HepG2 (cell line): ENCODE measurements around the gene EIF2B1. TPM values are rescaled to one million over a fixed set of nuclear protein-coding genes. Genes with fewer than 3 reads are reported as not detected.

Source experiments
- CBFB ChIP-seq: sonication (generic); formaldehyde crosslinking; IDR thresholded peaks from 2 replicates; pipeline ENCODE4 v1.4.0; 2020; ENCODE audit warnings: missing genetic modification reagents
- KLF12 ChIP-seq: sonication (generic); formaldehyde crosslinking; IDR thresholded peaks from 2 replicates; pipeline ENCODE4 v1.4.0; 2020; ENCODE audit warnings: missing genetic modification reagents, borderline replicate concordance
- NFKB2 ChIP-seq: sonication (generic); formaldehyde crosslinking; IDR thresholded peaks from 2 replicates; pipeline ENCODE4 v1.4.0; 2020; ENCODE audit warnings: missing genetic modification reagents, borderline replicate concordance
- PITX1 ChIP-seq: sonication (generic); formaldehyde crosslinking; IDR thresholded peaks from 2 replicates; pipeline ENCODE4 v1.5.1; 2020; ENCODE audit warnings: mild to moderate bottlenecking, missing genetic modification reagents
- REPIN1 ChIP-seq: sonication (generic); formaldehyde crosslinking; IDR thresholded peaks from 2 replicates; pipeline ENCODE4 v1.8.0; 2022; ENCODE audit warnings: missing genetic modification reagents, low read depth, mild to moderate bottlenecking, borderline replicate concordance
- SMAD1 ChIP-seq: sonication (generic); formaldehyde crosslinking; IDR thresholded peaks from 2 replicates; pipeline ENCODE4 v1.4.0; 2020; ENCODE audit warnings: missing genetic modification reagents, low read depth, mild to moderate bottlenecking, borderline replicate concordance
- SMAD9 ChIP-seq: sonication (generic); formaldehyde crosslinking; IDR thresholded peaks from 2 replicates; pipeline ENCODE4 v1.5.1; 2020; ENCODE audit warnings: mild to moderate bottlenecking, missing genetic modification reagents
- SNAI1 ChIP-seq: sonication (generic); formaldehyde crosslinking; IDR thresholded peaks from 2 replicates; pipeline ENCODE4 v1.5.0; 2020; ENCODE audit warnings: mild to moderate bottlenecking, missing genetic modification reagents, borderline replicate concordance
- SUZ12 ChIP-seq: fragments of 150-350 bp; IDR thresholded peaks from 2 replicates; pipeline ENCODE4 v1.6.1; 2014; ENCODE audit warnings: low read depth, low read length
- TAF1 ChIP-seq: sonication (generic); formaldehyde crosslinking; IDR thresholded peaks from 2 replicates; pipeline ENCODE4 v1.4.0; 2020; ENCODE audit warnings: missing genetic modification reagents
- TBL1XR1 ChIP-seq: fragments of 150-350 bp; IDR thresholded peaks from 2 replicates; pipeline ENCODE4 v1.6.1; 2014; ENCODE audit warnings: borderline replicate concordance, low read length; ENCODE audit not compliant: partially characterized antibody
- TCF7L2 ChIP-seq: IDR thresholded peaks from 2 replicates; pipeline ENCODE4 v1.6.1; 2011; ENCODE audit warnings: mild to moderate bottlenecking, low read depth, low read length, moderate library complexity
- TOE1 ChIP-seq: sonication (generic); formaldehyde crosslinking; IDR thresholded peaks from 2 replicates; pipeline ENCODE4 v1.4.0; 2020; ENCODE audit warnings: mild to moderate bottlenecking, missing genetic modification reagents
- ZNF230 ChIP-seq: sonication (generic); formaldehyde crosslinking; IDR thresholded peaks from 2 replicates; pipeline ENCODE4 v1.4.0; 2020; ENCODE audit warnings: mild to moderate bottlenecking, missing genetic modification reagents
- ZNF260 ChIP-seq: sonication (generic); formaldehyde crosslinking; IDR thresholded peaks from 2 replicates; pipeline ENCODE4 v1.4.0; 2020; ENCODE audit warnings: missing genetic modification reagents, low read depth, mild to moderate bottlenecking, borderline replicate concordance
- ZNF354B ChIP-seq: sonication (generic); formaldehyde crosslinking; IDR thresholded peaks from 2 replicates; pipeline ENCODE4 v1.8.0; 2022; ENCODE audit warnings: mild to moderate bottlenecking, missing genetic modification reagents
- ZNF383 ChIP-seq: sonication (generic); formaldehyde crosslinking; IDR thresholded peaks from 2 replicates; pipeline ENCODE4 v1.4.0; 2020; ENCODE audit warnings: missing genetic modification reagents, mild to moderate bottlenecking, borderline replicate concordance
- ZNF558 ChIP-seq: sonication (generic); formaldehyde crosslinking; IDR thresholded peaks from 2 replicates; pipeline ENCODE4 v1.9.0; 2022; ENCODE audit warnings: mild to moderate bottlenecking, missing genetic modification reagents, borderline replicate concordance
- ZNF564 ChIP-seq: sonication (generic); formaldehyde crosslinking; IDR thresholded peaks from 2 replicates; pipeline ENCODE4 v1.8.1; 2023; ENCODE audit warnings: mild to moderate bottlenecking, missing genetic modification reagents
- ZNF660 ChIP-seq: sonication (generic); formaldehyde crosslinking; IDR thresholded peaks from 2 replicates; pipeline ENCODE4 v1.5.1; 2020; ENCODE audit warnings: mild to moderate bottlenecking, low read depth, missing genetic modification reagents, borderline replicate concordance
- ZNF782 ChIP-seq: sonication (generic); formaldehyde crosslinking; IDR thresholded peaks from 2 replicates; pipeline ENCODE4 v1.4.0; 2020; ENCODE audit warnings: missing genetic modification reagents, mild to moderate bottlenecking, borderline replicate concordance
- polyA plus RNA-seq, 8 experiments: library from polyadenylated mRNA; depleted of rRNA in 3 of 8; stranded (reverse) in 7 of 8; unstranded in 1 of 8; fragments of >200 nt; fragmentation: Illumina TruSeq in 4 of 8; extraction: Trizol in 4 of 8; gene quantifications; 2 replicates each; pipeline versions ENCODE4 v1.2.1 to v1.2.3, GENCODE V29; 2011 to 2016; ENCODE audit warnings: low read depth in 4 of 8, missing spikeins in 1 of 8, mixed read lengths in 1 of 8; ENCODE audit not compliant: insufficient read depth in 1 of 8
- total RNA-seq, 5 experiments: library from RNA; depleted of rRNA; stranded (reverse); fragments of >200 nt; fragmentation: Illumina TruSeq; extraction: Trizol; gene quantifications; 2 replicates each; pipeline ENCODE4 v1.2.3, GENCODE V29; 2016; ENCODE audit warnings: low read depth in 1 of 5
- TF ChIP-seq, protein P1 (sequence below): sonication (generic); formaldehyde crosslinking; IDR thresholded peaks from 2 replicates; pipeline ENCODE4 v1.5.1; 2020; ENCODE audit warnings: mild to moderate bottlenecking, missing genetic modification reagents, moderate library complexity
- TF ChIP-seq, protein P2 (sequence below): sonication (generic); formaldehyde crosslinking; IDR thresholded peaks from 2 replicates; pipeline ENCODE4 v1.5.0; 2020; ENCODE audit warnings: mild to moderate bottlenecking, missing genetic modification reagents

Gene EIF2B1
- total and polyA plus RNA-seq, 2 of the 13 experiments (the other 11 are each of a cell fraction or from before 2014, with no cell fraction given), result 18.7 to 37.4 TPM

DNA sequence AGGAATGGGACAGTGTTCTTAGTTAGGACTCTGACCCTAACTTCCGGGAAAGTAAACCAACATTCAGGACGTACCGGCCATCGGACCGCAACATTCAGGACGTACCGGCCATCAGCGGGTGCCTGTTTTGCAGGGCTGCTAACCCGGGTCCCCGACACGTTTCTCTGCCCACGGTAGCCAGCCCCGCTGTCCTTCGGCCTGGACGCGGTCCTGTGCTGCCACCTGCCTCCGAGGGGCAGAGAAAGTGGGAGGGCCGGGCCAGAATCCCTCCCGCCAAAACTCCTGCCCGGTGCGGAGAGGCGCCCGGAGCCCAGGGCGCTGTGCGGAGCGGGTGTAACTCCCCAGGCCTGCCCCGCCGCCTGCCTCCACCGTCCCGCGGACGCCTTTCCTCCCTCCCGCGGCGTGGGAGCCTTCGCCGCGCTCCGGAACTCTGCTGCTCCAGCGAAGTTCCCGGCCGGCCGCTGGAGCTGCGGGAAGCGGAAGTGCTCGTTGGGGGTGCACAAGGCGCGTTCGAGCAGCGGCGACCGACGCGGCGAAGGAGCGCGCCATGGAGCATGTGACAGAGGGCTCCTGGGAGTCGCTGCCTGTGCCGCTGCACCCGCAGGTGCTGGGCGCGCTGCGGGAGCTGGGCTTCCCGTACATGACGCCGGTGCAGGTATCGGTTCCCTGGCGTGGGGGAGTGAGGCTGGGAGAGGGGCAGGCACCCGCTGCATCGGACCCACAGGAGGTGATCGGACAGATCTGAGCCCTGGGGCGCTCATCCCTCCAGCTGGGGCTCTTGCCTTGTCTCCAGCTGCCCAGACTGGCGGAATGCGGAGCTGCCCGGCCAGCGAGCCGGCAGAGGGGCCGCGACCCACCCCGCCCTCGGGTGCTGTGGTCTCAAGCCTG is 31.6 kb downstream of the EIF2B1 start, which contains the start of gene DDX55 (continued):
- TF ChIP-seq ZNF564 (CRISPR knock-in tag), result peak; percentile 70; the same call in 1 of the 2 replicates
- peak; percentile 52; the same call in 1 of the 2 replicates for TF ChIP-seq KLF12 (CRISPR knock-in tag)
- peak; percentile 68; the same call in 1 of the 2 replicates for TF ChIP-seq SMAD9
- no peak for TF ChIP-seq TCF7L2
- no peak for TF ChIP-seq ZNF660 (CRISPR knock-in tag)
- 0 out of 2 replicates have a peak, but pooled peaks have one; percentile 60 for TF ChIP-seq ZNF354B
- TF ChIP-seq CBFB (CRISPR knock-in tag), result peak; percentile 95
- no peak for TF ChIP-seq SUZ12
- peak; percentile 91 for TF ChIP-seq ZNF558
- TF ChIP-seq PITX1 (CRISPR knock-in tag), result peak; percentile 80
- peak; percentile 95; the same call in 1 of the 2 replicates for TF ChIP-seq NFKB2 (CRISPR knock-in tag)
- peak; percentile 95 for TF ChIP-seq TAF1 (CRISPR knock-in tag)
- peak; percentile 84; the same call in 1 of the 2 replicates for TF ChIP-seq SNAI1 (CRISPR knock-in tag)
- peak; percentile 91; the same call in 1 of the 2 replicates for TF ChIP-seq ZNF383 (CRISPR knock-in tag)
- TF ChIP-seq, protein P1, sequence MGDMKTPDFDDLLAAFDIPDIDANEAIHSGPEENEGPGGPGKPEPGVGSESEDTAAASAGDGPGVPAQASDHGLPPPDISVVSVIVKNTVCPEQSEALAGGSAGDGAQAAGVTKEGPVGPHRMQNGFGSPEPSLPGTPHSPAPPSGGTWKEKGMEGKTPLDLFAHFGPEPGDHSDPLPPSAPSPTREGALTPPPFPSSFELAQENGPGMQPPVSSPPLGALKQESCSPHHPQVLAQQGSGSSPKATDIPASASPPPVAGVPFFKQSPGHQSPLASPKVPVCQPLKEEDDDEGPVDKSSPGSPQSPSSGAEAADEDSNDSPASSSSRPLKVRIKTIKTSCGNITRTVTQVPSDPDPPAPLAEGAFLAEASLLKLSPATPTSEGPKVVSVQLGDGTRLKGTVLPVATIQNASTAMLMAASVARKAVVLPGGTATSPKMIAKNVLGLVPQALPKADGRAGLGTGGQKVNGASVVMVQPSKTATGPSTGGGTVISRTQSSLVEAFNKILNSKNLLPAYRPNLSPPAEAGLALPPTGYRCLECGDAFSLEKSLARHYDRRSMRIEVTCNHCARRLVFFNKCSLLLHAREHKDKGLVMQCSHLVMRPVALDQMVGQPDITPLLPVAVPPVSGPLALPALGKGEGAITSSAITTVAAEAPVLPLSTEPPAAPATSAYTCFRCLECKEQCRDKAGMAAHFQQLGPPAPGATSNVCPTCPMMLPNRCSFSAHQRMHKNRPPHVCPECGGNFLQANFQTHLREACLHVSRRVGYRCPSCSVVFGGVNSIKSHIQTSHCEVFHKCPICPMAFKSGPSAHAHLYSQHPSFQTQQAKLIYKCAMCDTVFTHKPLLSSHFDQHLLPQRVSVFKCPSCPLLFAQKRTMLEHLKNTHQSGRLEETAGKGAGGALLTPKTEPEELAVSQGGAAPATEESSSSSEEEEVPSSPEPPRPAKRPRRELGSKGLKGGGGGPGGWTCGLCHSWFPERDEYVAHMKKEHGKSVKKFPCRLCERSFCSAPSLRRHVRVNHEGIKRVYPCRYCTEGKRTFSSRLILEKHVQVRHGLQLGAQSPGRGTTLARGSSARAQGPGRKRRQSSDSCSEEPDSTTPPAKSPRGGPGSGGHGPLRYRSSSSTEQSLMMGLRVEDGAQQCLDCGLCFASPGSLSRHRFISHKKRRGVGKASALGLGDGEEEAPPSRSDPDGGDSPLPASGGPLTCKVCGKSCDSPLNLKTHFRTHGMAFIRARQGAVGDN (CRISPR knock-in tag), result peak; percentile 99
- TF ChIP-seq, protein P2, sequence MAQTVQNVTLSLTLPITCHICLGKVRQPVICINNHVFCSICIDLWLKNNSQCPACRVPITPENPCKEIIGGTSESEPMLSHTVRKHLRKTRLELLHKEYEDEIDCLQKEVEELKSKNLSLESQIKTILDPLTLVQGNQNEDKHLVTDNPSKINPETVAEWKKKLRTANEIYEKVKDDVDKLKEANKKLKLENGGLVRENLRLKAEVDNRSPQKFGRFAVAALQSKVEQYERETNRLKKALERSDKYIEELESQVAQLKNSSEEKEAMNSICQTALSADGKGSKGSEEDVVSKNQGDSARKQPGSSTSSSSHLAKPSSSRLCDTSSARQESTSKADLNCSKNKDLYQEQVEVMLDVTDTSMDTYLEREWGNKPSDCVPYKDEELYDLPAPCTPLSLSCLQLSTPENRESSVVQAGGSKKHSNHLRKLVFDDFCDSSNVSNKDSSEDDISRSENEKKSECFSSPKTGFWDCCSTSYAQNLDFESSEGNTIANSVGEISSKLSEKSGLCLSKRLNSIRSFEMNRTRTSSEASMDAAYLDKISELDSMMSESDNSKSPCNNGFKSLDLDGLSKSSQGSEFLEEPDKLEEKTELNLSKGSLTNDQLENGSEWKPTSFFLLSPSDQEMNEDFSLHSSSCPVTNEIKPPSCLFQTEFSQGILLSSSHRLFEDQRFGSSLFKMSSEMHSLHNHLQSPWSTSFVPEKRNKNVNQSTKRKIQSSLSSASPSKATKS, result no peak
- 0 out of 2 replicates have a peak, but pooled peaks have one; percentile 84 for TF ChIP-seq SMAD1 (CRISPR knock-in tag)
- peak; percentile 91; the same call in 1 of the 2 replicates for TF ChIP-seq ZNF782 (CRISPR knock-in tag)
- no peak for TF ChIP-seq ZNF260 (CRISPR knock-in tag)
- TF ChIP-seq REPIN1, result peak; percentile 93; the same call in 1 of the 2 replicates
- TF ChIP-seq TOE1 (CRISPR knock-in tag), result peak; percentile 62; the same call in 1 of the 2 replicates
- peak; percentile 68 for TF ChIP-seq TBL1XR1
- TF ChIP-seq ZNF230 (CRISPR knock-in tag), result peak; percentile 93
